Activated CD4-positive, alpha-beta memory T cell treated with anti-CD3 and anti-CD28 coated beads, Interleukin-2, amount 10 ng/mL, durations not matched to agents 7 days and 5 days (primary cell): ENCODE measurements around the gene SCAF4. TPM values are rescaled to one million over a fixed set of nuclear protein-coding genes. Genes with fewer than 3 reads are reported as not detected.
"Not testable (repeated sequence)": the region's sequence is repeated elsewhere in the genome, so short reads cannot be mapped to it uniquely, and the experiment has no call there.

Source experiments
- CTCF ChIA-PET: fragments of 350-600 bp; sonication (Branson Sonifier 250); formaldehyde crosslinking; loops from one replicate; lab custom pipeline; 2021; ENCODE audit warnings: antibody characterized with exemption, inconsistent platforms; lab: Charles Lee
- POLR2A ChIA-PET: fragments of 350-600 bp; sonication (Branson Sonifier 250); formaldehyde crosslinking; loops from one replicate; lab custom pipeline; 2021; ENCODE audit warnings: antibody characterized with exemption; lab: Charles Lee
- DNase-seq: peaks from one replicate; pipeline ENCODE4 v3.0.0-alpha.2; 2020
- H3K27ac Mint-ChIP-seq: one replicate; pipeline ENCODE4 v1.8.0; 2021; ENCODE audit warnings: mild to moderate bottlenecking, mixed read lengths
- H3K27me3 Mint-ChIP-seq: one replicate; pipeline ENCODE4 v1.8.0; 2021; ENCODE audit warnings: mixed read lengths
- H3K36me3 Mint-ChIP-seq: one replicate; pipeline ENCODE4 v1.8.0; 2021; ENCODE audit warnings: low read depth, mixed read lengths
- H3K4me1 Mint-ChIP-seq: one replicate; pipeline ENCODE4 v1.8.0; 2021; ENCODE audit warnings: mixed read lengths
- H3K4me3 Mint-ChIP-seq: one replicate; pipeline ENCODE4 v1.8.0; 2021; ENCODE audit warnings: mild to moderate bottlenecking, mixed read lengths
- H3K9me3 Mint-ChIP-seq: one replicate; pipeline ENCODE4 v1.8.0; 2021; ENCODE audit warnings: mixed read lengths
- total RNA-seq, 2 experiments: library from RNA; stranded (reverse); gene quantifications; one replicate each; pipeline ENCODE4 v1.2.3, GENCODE V29; 2021

The SCAF4 gene
- total RNA-seq, 2 experiments from 2014 or later = 49.0 to 49.3 TPM

- no peak for DNase-seq
- H3K9me3 Mint-ChIP-seq = no peaks in the 10 kb centered on the region
- H3K4me1 Mint-ChIP-seq = no peaks in the 10 kb centered on the region
- no peak overlapping the region for H3K4me3 Mint-ChIP-seq
- H3K27ac Mint-ChIP-seq = no peak overlapping the region
- ChIA-PET POLR2A (no interaction called here), CTCF (interaction anchor here (1.1 kb wide), 1 partner anchor 31 kb away, joined by 3 read pairs; no protein-coding TSS in a partner anchor)
- H3K36me3 Mint-ChIP-seq = no peaks in the 10 kb centered on the region
- peaks cover 1% of the 10 kb centered on the region for H3K27me3 Mint-ChIP-seq
Measured at GRCh38 chr21:31755027-31755426, 23.1 kb upstream of the SCAF4 start.

GRCh38 chr21:31754708-31754960 is 22.7 kb upstream of the SCAF4 start:
- ChIA-PET CTCF (interaction anchor here (1.1 kb wide), 1 partner anchor 31 kb away, joined by 3 read pairs; no protein-coding TSS in a partner anchor), POLR2A (no interaction called here)
- H3K27ac Mint-ChIP-seq = no peak overlapping the region

GRCh38 chr21:31753949-31754707 is 22.2 kb upstream of the SCAF4 start:
- ChIA-PET CTCF (interaction anchor here (1.1 kb wide), 1 partner anchor 32 kb away, joined by 3 read pairs; no protein-coding TSS in a partner anchor), POLR2A (no interaction called here)
- H3K4me3 Mint-ChIP-seq = no peak overlapping the region
- no peaks in the 10 kb centered on the region for H3K9me3 Mint-ChIP-seq
- H3K36me3 Mint-ChIP-seq = no peaks in the 10 kb centered on the region
- H3K27ac Mint-ChIP-seq = no peak overlapping the region
- H3K4me1 Mint-ChIP-seq = no peaks in the 10 kb centered on the region
- DNase-seq = no peak
- H3K27me3 Mint-ChIP-seq = peaks cover 4% of the 10 kb centered on the region

More at GRCh38 chr21:31754708-31754960, 22.7 kb upstream of the SCAF4 start:
- peaks cover 1% of the 10 kb centered on the region for H3K27me3 Mint-ChIP-seq
- no peak overlapping the region for H3K4me3 Mint-ChIP-seq
- no peak for DNase-seq
- no peaks in the 10 kb centered on the region for H3K36me3 Mint-ChIP-seq
- no peaks in the 10 kb centered on the region for H3K9me3 Mint-ChIP-seq
- H3K4me1 Mint-ChIP-seq = no peaks in the 10 kb centered on the region

GRCh38 chr21:31752967-31753366 is 21.0 kb upstream of the SCAF4 start:
- H3K27ac Mint-ChIP-seq = no peak overlapping the region
- H3K36me3 Mint-ChIP-seq = no peaks in the 10 kb centered on the region
- peaks cover 4% of the 10 kb centered on the region for H3K27me3 Mint-ChIP-seq
- POLR2A ChIA-PET = no interaction called here
- no peaks in the 10 kb centered on the region for H3K9me3 Mint-ChIP-seq
- no peak overlapping the region for H3K4me3 Mint-ChIP-seq
- H3K4me1 Mint-ChIP-seq = no peaks in the 10 kb centered on the region
- DNase-seq = no peak
- CTCF ChIA-PET = no interaction called here

- Mint-ChIP-seq H3K36me3 (no peaks in the 10 kb centered on the region), H3K27ac (no peak overlapping the region), H3K4me3 (no peak overlapping the region), H3K9me3 (no peaks in the 10 kb centered on the region), H3K27me3 (peaks cover 7% of the 10 kb centered on the region), H3K4me1 (no peaks in the 10 kb centered on the region)
- ChIA-PET POLR2A (no interaction called here), CTCF (no interaction called here)
- no peak for DNase-seq
Measured at GRCh38 chr21:31752352-31752751, 20.4 kb upstream of the SCAF4 start.

GRCh38 chr21:31750843-31751242 is 18.9 kb upstream of the SCAF4 start:
- Mint-ChIP-seq H3K27me3 (peaks cover 7% of the 10 kb centered on the region), H3K4me3 (no peak overlapping the region), H3K4me1 (no peaks in the 10 kb centered on the region), H3K9me3 (peaks cover 6% of the 10 kb centered on the region), H3K36me3 (no peaks in the 10 kb centered on the region), H3K27ac (no peak overlapping the region)
- ChIA-PET POLR2A (no interaction called here), CTCF (no interaction called here)
- DNase-seq = no peak

- H3K27me3 Mint-ChIP-seq = peaks cover 6% of the 10 kb centered on the region
- H3K4me3 Mint-ChIP-seq = no peak overlapping the region
- H3K36me3 Mint-ChIP-seq = peaks cover 3% of the 10 kb centered on the region
- peaks cover 16% of the 10 kb centered on the region for H3K9me3 Mint-ChIP-seq
- H3K4me1 Mint-ChIP-seq = peaks cover 5% of the 10 kb centered on the region
- no peak for DNase-seq
- no peak overlapping the region for H3K27ac Mint-ChIP-seq
- POLR2A ChIA-PET = no interaction called here
- CTCF ChIA-PET = no interaction called here
Measured at GRCh38 chr21:31744182-31744800, 12.4 kb upstream of the SCAF4 start.

GRCh38 chr21:31743712-31744111 is 11.8 kb upstream of the SCAF4 start:
- peaks cover 16% of the 10 kb centered on the region for H3K9me3 Mint-ChIP-seq
- H3K4me3 Mint-ChIP-seq = no peak overlapping the region
- H3K27me3 Mint-ChIP-seq = peaks cover 2% of the 10 kb centered on the region
- no peak overlapping the region for H3K27ac Mint-ChIP-seq
- peaks cover 5% of the 10 kb centered on the region for H3K4me1 Mint-ChIP-seq
- no peak for DNase-seq
- ChIA-PET CTCF (no interaction called here), POLR2A (no interaction called here)
- peaks cover 3% of the 10 kb centered on the region for H3K36me3 Mint-ChIP-seq

- no peak for DNase-seq
- H3K4me3 Mint-ChIP-seq = no peak overlapping the region
Measured at GRCh38 chr21:31741116-31741515, 9.2 kb upstream of the SCAF4 start.

GRCh38 chr21:31737586-31738397 is 5.9 kb upstream of the SCAF4 start:
- H3K27ac Mint-ChIP-seq, POLR2A ChIA-PET, H3K9me3 Mint-ChIP-seq, H3K4me3 Mint-ChIP-seq, CTCF ChIA-PET, H3K27me3 Mint-ChIP-seq, H3K36me3 Mint-ChIP-seq, H3K4me1 Mint-ChIP-seq, DNase-seq: not testable (repeated sequence)

More at GRCh38 chr21:31741116-31741515, 9.2 kb upstream of the SCAF4 start:
- Mint-ChIP-seq H3K36me3 (peaks cover 3% of the 10 kb centered on the region), H3K27me3 (no peaks in the 10 kb centered on the region), H3K9me3 (peaks cover 13% of the 10 kb centered on the region), H3K27ac (no peak overlapping the region), H3K4me1 (peaks cover 5% of the 10 kb centered on the region)
- ChIA-PET CTCF (no interaction called here), POLR2A (no interaction called here)

- Mint-ChIP-seq H3K4me3 (no peak overlapping the region), H3K36me3 (no peaks in the 10 kb centered on the region), H3K27ac (no peak overlapping the region), H3K9me3 (no peaks in the 10 kb centered on the region), H3K27me3 (peaks cover 4% of the 10 kb centered on the region), H3K4me1 (no peaks in the 10 kb centered on the region)
- ChIA-PET CTCF (no interaction called here), POLR2A (no interaction called here)
- DNase-seq = no peak
Measured at GRCh38 chr21:31735511-31735992, 3.6 kb upstream of the SCAF4 start.

GRCh38 chr21:31733551-31734149 is 1.7 kb upstream of the SCAF4 start:
- peaks cover 4% of the 10 kb centered on the region for H3K27me3 Mint-ChIP-seq
- no peaks in the 10 kb centered on the region for H3K4me1 Mint-ChIP-seq
- no peak overlapping the region for H3K27ac Mint-ChIP-seq
- H3K4me3 Mint-ChIP-seq = no peak overlapping the region
- ChIA-PET CTCF (no interaction called here), POLR2A (interaction anchor here (1.1 kb wide), 1 partner anchor 601 kb away, joined by 3 read pairs; no protein-coding TSS in a partner anchor)
- DNase-seq = no peak
- no peaks in the 10 kb centered on the region for H3K9me3 Mint-ChIP-seq
- no peaks in the 10 kb centered on the region for H3K36me3 Mint-ChIP-seq
